Ectodermal cell (in vitro differentiated cells): ENCODE data around the gene CEP192.

Source experiments
- H3K27ac ChIP-seq: 2 replicates; pipeline ENCODE4 v1.7.0; 2013; ENCODE audit warnings: mild to moderate bottlenecking, low read depth, low read length; ENCODE audit not compliant: insufficient read depth, poor library complexity, severe bottlenecking
- H3K27me3 ChIP-seq: 2 replicates; pipeline ENCODE4 v1.7.0; 2013; ENCODE audit warnings: mild to moderate bottlenecking, low read length; ENCODE audit not compliant: insufficient read depth, control insufficient read depth, poor library complexity, severe bottlenecking
- H3K36me3 ChIP-seq: one replicate; pipeline ENCODE4 v1.7.0; 2013; ENCODE audit warnings: low read length; ENCODE audit not compliant: control insufficient read depth, insufficient read depth
- H3K4me1 ChIP-seq: one replicate; pipeline ENCODE4 v1.7.0; 2013; ENCODE audit warnings: low read length; ENCODE audit not compliant: control insufficient read depth, insufficient read depth
- H3K4me3 ChIP-seq: 2 replicates; pipeline ENCODE4 v1.7.0; 2013; ENCODE audit warnings: low read depth, low read length, control low read depth; ENCODE audit not compliant: insufficient read depth
- H3K9me3 ChIP-seq: 2 replicates; pipeline ENCODE4 v1.7.0; 2013; ENCODE audit warnings: mild to moderate bottlenecking, low read length, moderate library complexity; ENCODE audit not compliant: control insufficient read depth
- WGBS, 2 experiments: methylation state at CpG; one replicate each; pipeline ENCODE4 v1.1.7; 2013; ENCODE audit warnings: missing lambda C conversion rate in 2 of 2; 5-methylcytosine and 5-hydroxymethylcytosine counted together

Gene CEP192

DNA sequence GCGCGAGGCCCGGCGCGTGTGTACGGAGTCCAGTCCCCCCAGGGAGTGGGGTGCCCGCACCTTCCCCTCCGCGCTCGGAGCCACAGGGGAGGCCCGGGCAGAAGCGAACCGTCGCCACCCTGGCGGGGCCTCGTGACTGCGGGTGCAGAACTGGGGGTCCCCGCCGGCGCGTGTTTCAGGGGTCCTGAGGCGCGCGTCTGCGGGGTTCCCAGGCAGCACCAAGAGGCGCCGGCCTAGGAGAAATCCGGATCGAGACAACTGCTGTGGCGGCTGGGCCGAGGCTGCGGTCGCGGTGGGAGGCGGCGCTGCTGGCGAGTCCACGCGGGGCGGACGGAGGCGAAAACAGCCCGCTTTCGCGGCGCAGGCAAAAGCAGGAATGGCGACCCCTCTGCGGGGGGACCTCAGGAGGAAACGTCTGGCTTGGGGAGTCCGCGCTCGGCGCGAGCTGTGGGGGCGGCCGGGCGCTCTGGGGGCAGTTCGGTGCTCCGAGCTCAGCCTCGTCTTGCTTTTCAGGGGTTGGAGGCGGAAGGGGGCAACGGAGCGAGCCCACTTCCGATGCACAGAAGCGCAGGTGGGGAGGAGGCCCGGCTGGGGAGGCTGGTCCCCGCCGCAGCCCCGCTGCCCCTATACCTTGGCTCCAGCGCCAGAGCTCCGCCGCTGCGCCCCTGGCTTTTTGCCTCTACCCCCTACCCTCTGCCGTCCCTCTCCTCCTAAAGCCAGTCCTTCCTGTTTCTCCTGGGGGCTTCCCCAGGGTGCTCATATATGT is 145.9 kb downstream of the CEP192 start:
- no peaks in the 10 kb centered on the region for H3K4me1 ChIP-seq
- WGBS, 2 experiments, result 9% methylated on average over 74 of the region's 74 CpGs
- H3K36me3 ChIP-seq, result no peaks in the 10 kb centered on the region
- peaks cover 32% of the 10 kb centered on the region for H3K27me3 ChIP-seq
- no peaks in the 10 kb centered on the region for H3K9me3 ChIP-seq
- H3K27ac ChIP-seq, result no peak overlapping the region
- peak overlapping the region; percentile 47 for H3K4me3 ChIP-seq

DNA sequence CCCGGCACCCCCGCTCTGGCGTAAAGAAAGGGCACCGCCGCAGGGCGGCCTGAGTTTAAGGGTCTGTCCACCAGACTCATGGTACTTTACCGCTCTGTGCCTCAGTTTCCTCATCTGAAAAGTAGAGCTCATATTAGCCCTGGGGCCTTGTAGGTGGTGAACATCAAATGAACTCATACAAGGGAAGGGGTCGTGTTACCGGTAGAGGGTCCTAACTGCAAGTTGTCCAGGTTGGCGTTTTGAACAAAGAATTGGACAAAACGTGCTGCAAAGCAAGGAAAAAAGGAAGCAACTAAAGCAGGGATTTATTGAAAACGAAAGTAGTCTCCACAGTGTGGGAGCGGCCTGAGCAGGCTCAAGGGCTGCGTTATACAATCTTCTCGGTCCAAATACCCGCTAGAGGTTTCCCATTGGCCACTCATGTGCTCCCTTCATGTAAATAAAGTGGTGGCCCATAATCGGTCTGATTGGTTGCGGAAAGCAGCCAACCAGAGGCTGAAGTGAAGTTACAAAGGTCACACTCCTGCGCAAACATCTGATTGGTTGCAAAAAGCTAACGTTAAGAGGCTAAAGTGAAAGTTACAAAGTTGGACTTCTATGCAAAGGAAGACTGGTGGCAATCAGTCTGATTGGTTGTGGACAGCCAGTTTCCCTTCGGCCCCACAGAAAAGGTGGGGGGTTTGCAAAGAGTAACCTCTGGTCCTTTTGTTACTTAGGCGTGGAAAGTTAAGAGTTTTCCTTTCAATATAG is 146.7 kb downstream of the CEP192 start:
- Histone ChIP-seq H3K4me3 (peak overlapping the region; percentile 47), H3K4me1 (no peaks in the 10 kb centered on the region), H3K27me3 (peaks cover 32% of the 10 kb centered on the region), H3K27ac (no peak overlapping the region), H3K9me3 (no peaks in the 10 kb centered on the region), H3K36me3 (no peaks in the 10 kb centered on the region)
- whole genome bisulfite sequencing, 2 experiments, result 89 to 91% methylated on average over 22 of the region's 22 CpGs

DNA sequence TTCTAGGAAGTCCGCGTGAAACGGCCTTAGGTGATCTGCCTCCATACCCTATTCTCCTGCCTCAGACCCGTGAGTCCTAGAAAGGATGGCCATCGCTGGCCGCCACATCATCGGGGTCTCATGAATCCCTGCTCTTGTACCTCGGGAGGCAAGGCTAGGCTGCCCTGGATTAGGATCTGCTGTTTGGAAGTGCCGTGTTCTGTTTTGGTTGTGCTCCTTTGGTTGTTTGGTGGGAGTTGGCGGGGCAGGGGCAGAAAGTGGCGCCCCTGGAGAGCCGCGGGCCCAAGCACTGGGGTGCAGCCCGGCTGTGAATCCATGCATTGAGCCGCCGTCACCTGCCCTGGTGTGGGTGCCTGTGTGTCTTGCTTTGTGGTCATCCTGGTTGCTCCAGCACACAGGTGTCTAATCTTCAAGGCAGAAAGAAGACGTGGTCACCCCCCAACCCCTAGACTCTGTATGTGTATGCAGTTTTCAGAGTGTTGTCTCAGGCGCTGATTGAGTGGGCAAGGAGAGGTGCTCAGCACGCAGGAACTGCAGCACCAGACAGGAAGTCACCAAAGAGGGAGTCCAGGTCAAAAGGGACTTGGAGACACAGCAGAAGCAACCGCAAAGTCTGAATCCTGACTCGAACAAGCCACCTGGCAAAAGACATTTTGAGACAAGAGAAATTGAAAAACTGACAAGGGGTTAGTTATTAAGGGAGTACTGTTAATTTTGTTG is 147.4 kb downstream of the CEP192 start:
- no peak overlapping the region for H3K27ac ChIP-seq
- no peak overlapping the region for H3K4me3 ChIP-seq
- H3K27me3 ChIP-seq, result peaks cover 32% of the 10 kb centered on the region
- H3K9me3 ChIP-seq, result no peaks in the 10 kb centered on the region
- H3K36me3 ChIP-seq, result no peaks in the 10 kb centered on the region
- WGBS, 2 experiments, result 94 to 95% methylated on average over 21 of the region's 21 CpGs
- no peaks in the 10 kb centered on the region for H3K4me1 ChIP-seq

DNA sequence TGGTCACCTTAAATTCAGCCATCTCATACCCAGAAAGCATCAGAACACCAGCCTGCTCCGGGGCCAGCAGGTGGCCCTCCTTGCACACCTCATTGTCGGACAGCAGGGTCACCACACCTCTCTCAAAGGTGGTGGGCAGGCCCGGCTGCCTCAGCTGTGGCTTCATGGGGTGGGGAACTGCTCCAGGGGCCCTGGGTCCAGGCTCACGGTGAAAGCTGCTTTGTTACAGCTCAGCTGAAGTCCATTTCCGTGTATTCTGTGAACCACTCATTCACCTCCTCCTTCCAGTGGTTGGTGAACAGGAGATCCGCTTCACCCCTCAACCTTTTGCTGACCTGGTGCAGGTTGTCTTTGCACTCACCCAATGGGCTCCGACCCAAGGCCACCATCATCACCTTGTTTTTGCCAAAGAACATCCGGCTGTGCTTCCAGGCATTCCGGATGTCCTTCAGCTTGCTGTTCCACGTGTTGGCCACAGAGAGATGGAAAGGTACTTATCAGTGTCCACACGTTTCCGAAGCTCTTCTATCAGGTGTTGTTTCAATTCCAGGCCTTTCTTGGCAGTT is 148.8 kb downstream of the CEP192 start:
- Histone ChIP-seq H3K27ac (no peak overlapping the region), H3K36me3 (no peaks in the 10 kb centered on the region), H3K27me3 (peaks cover 32% of the 10 kb centered on the region), H3K4me3 (no peak overlapping the region), H3K4me1 (no peaks in the 10 kb centered on the region), H3K9me3 (no peaks in the 10 kb centered on the region)
- WGBS, 2 experiments, result 88 to 89% methylated on average over 12 of the region's 12 CpGs

DNA sequence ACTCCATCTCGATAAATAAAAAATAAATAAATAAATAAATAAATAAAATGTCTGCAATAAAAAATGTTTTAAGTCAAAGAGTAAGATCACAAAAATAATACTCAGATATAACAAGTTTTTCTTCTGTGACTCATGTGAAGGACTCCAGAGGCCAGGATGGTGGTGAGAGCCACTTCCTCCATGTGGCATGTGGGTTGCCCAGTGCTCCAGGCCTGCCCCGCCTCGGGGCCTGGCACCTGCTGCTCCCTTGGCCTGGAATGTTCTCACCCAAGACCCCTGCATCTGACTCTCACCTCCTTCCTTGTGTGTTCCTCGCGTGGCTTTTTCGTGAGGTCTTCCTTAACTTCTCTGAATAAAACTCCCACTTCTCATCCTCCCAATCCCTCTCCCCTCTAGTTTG is 150.0 kb downstream of the CEP192 start:
- Histone ChIP-seq H3K9me3 (no peaks in the 10 kb centered on the region), H3K4me1 (no peaks in the 10 kb centered on the region), H3K36me3 (no peaks in the 10 kb centered on the region), H3K4me3 (no peak overlapping the region), H3K27me3 (peaks cover 21% of the 10 kb centered on the region), H3K27ac (no peak overlapping the region)
- WGBS, 2 experiments, result 92 to 96% methylated on average over 5 of the region's 6 CpGs

DNA sequence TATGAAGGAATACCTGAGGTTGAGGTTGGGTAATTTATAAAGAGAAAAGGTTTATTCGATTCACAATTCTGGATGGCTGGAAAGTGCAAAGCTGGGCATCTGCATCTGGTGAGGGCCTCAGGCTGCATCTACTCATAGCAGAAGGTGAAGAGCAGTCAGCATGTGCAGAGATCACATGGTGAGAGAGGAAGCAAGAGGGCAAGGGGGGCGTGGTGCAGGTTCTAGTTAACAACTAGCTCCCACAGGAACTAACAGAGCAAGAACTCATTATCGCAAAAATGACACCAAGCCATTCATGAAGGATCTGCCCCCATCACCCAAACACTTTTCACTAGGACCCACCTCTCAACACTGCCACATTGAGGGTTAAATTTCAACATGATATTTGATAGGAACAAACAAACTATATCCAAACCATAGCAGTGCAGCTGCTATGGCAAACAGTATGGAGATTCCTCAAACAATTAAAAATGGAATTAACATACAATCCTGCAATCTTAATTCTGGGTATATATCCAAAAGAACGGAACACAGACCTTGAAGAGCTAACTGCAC is 154.6 kb downstream of the CEP192 start:
- no peaks in the 10 kb centered on the region for H3K9me3 ChIP-seq
- WGBS, 2 experiments, result 89 to 94% methylated on average over 4 of the region's 4 CpGs

DNA sequence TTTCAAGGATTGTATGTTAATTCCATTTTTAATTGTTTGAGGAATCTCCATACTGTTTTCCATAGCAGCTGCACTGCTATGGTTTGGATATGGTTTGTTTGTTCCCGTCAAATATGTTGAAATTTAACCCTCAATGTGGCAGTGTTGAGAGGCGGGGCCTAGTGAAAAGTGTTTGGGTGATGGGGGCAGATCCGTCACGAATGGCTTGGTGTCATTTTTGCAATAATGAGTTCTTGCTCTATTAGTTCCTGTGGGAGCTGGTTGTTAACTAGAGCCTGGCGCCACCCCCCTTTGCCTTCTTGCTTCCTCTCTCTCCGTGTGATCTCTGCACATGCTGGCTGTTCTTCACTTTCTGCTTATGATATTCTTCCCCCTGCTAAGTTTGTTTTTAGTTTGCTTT is 156.0 kb downstream of the CEP192 start:
- H3K27me3 ChIP-seq, result no peaks in the 10 kb centered on the region
- H3K27ac ChIP-seq, result no peak overlapping the region
- H3K4me3 ChIP-seq, result no peak overlapping the region
- H3K36me3 ChIP-seq, result no peaks in the 10 kb centered on the region
- no peaks in the 10 kb centered on the region for H3K9me3 ChIP-seq
- no peaks in the 10 kb centered on the region for H3K4me1 ChIP-seq
- 77 to 80% methylated on average over 6 of the region's 6 CpGs for WGBS, 2 experiments

More for the DNA sequence above, 154.6 kb downstream of the CEP192 start:
- H3K27ac ChIP-seq, result no peak overlapping the region
- no peaks in the 10 kb centered on the region for H3K27me3 ChIP-seq
- H3K4me1 ChIP-seq, result no peaks in the 10 kb centered on the region
- H3K36me3 ChIP-seq, result no peaks in the 10 kb centered on the region
- no peak overlapping the region for H3K4me3 ChIP-seq

DNA sequence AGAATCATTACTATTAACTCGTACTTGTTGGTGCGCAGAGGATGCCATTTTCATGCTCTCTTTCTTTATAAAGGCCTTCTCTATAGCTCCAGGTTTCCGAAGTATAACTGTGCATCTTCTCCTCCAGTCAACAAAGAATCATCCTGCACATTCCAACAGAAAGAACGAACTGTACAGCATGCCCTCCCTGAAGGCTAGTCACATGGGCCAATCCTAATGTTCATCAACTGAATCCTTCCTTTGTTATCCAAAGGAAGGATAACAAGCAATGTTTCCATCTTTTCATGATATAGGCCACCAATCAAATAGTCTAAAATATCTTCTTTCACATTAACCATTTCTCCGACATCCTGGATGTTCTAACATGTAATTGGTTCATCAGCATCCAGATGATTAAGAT is 160.5 kb downstream of the CEP192 start:
- Histone ChIP-seq H3K27me3 (no peaks in the 10 kb centered on the region), H3K4me3 (no peak overlapping the region), H3K4me1 (no peaks in the 10 kb centered on the region), H3K27ac (no peak overlapping the region), H3K36me3 (no peaks in the 10 kb centered on the region), H3K9me3 (no peaks in the 10 kb centered on the region)
- 94 to 97% methylated on average over 5 of the region's 5 CpGs for WGBS, 2 experiments

DNA sequence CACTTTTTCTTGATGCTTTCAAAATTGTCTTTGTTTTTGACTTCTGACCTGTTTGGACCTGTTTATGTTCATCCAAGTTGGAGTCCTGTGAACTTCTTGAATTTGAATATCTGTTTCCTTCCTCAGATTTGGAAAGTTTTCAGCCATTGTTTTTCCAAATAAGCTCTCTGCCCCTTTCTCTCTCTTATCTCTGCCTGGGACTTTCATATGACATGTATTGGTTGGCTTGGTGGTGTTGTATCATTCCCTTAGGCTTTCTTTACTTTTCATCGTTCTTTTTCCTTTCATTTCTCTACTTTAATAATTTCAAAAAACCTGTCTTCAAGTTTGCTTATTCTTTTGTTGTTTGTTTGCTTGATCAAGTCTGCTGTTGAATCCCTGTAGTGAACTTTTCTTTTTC is 167.3 kb downstream of the CEP192 start:
- Histone ChIP-seq H3K4me1 (no peaks in the 10 kb centered on the region), H3K36me3 (no peaks in the 10 kb centered on the region), H3K9me3 (peaks cover 3% of the 10 kb centered on the region), H3K27ac (no peak overlapping the region), H3K27me3 (no peaks in the 10 kb centered on the region), H3K4me3 (no peak overlapping the region)
- 100% methylated on average over 1 of the region's 1 CpG; no CpG with 5 or more reads in 1 of the 2 experiments for WGBS, 2 experiments
